ENCODE results near the gene YBEY.
"Not testable (repeated sequence)": the region's sequence is repeated elsewhere in the genome, so short reads cannot be mapped to it uniquely, and the experiment has no call there.

The YBEY gene, protein sequence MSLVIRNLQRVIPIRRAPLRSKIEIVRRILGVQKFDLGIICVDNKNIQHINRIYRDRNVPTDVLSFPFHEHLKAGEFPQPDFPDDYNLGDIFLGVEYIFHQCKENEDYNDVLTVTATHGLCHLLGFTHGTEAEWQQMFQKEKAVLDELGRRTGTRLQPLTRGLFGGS

DNA sequence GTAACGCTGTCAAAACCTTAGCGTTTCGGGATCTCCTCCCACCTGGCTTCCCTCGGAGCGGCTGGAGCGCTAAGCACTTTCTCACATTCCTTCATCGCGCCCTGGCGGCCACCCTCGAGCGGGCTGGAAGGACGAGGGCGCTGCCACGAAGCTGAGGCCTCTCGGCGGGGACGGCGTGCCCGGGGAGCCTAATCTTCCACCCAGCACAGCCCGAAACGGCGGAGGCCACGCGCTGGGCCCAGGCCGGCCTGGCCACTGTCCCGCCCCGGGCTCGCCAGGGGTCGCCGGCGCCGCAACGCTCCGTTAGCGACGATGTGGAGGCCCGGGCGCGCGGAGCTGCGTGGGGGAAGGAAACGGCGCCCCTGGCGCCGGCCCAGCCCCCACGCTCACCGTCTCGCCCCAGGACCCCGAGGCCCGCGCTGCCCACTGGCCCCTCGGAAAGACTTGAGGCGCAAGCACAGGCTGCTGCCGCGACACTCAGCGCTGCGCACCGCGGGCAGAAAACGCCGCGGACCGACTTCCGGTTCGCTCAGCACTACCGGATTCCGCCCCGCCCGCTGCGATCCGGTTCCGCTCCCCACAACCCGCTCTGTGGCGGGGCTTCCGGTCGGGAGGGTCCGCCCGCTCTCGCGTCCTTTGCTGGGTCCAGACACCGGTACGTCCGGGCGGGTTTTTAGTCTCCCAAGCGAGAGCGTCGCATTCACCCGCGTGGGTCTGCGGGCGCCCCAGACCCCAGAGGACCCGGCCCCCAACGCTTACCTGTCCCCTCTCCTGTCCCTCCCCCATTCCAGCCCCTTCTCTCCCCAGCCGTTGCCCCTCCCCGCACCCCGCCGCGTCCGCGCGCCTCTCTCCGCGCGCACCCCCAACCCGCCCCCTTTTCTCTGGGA is at the start of gene YBEY:
YBEY (plus strand) TSS at position 582 of the 887 bp plus-strand sequence. CDS start 572 bp downstream, outside the sequence.
- peak; percentile 92 for DNase-seq

GRCh38 chr21:46237474-46237873 is 48.7 kb upstream of the YBEY start:
- no peak for DNase-seq

DNA sequence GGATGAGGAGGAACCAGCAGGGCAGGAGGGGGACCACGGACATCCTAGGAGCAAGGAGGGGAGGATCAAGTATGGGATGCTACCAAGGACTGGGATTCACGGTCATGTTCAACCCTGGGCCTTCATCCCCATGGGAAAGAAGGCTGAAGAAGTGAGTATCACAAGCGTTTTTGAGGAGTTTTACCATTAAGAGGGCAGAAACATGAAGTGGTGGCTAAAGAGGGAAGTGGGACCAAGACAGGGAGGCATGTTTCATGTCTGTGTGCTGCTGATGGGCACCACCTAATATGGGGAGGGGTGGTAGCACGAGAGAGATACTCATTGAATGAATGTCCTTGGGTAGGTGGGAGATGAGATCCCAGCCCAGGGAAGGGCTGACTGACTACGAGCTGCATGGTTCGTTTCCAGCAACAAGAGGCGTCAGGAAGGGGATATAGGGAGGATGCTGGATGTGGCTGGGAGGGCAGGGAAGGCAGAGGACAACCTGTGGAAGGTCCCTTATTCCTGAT is 46.3 kb upstream of the YBEY start:
- no peak for DNase-seq

GRCh38 chr21:46241577-46241976 is 44.6 kb upstream of the YBEY start:
- DNase-seq, result not testable (repeated sequence)

DNA sequence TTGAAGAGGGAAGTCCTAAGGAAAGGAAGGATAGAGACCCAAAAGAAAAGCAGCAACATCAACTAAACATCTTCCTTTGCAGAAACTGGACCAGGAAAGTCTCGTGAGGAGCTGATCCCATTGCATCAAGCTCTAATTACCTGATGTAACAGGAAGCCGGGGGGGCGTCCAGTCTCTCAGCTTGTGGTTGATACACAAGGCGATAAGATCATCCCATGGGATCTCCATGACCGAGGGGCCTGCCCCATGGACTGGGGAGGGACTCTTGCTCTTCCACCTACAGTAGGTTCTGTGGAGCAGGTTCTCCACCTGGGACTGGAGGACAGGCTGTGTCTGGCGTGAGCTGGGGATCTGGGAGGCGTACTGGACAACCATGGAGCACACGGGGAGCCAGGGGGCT is 42.8 kb upstream of the YBEY start:
- DNase-seq, result no peak

DNA sequence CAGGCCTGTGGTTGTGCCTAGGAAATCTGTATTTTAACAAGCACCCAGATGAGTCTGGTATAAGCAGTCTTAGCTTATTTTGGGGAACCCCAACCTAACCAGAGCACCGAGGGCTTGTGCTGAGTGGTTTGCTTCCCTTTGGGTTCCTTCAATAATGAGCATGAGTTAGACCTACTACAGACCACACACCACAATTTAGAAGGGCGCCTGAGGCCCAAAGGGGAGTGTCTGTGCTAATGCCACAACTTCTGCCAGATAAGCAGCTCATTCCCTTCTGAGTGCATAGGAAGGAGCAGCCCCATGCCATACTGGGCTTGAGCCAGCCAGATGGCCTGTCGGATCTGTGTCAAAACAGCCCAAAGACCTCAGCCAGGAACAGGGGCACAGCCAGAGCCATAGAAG is 42.2 kb upstream of the YBEY start:
- peak; percentile 19 for DNase-seq

GRCh38 chr21:46244602-46245001 is 41.5 kb upstream of the YBEY start:
- no peak for DNase-seq

DNA sequence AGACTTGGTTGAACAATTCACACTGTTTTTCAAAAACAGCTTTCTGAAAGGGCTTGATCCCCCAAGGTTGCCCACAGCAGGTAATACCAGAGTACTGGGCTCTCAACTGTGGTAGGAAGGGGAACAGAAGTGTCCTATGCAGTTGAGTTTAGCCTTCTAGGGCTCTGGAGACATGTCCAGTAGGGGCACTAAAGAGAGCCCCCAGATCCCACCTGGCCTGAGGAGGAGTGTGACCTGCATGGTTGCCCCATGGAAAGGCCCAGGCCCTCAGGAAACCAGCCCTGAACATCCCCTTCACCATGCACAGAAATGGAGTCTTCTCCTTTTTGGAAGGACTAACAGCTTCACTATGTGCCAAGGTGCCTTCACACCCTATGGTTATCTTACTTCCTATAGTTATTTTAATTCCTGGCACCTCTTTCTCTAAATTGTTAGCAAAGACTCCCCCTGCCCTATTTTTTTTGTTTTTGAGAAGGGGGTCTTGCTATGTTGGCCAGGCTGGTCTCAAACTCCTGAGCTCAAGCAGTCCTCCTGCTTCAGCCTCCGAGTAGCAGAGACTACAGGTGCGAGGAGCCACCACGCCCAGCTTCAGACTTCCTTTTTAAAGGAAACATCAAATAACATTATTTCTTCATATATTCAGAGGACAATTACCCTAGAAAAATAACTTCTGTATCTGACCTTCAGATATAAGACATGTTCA is 40.8 kb upstream of the YBEY start:
- DNase-seq, result no peak

- DNase-seq, result no peak
These were observed 39.8 kb upstream of the YBEY start for GRCh38 chr21:46246345-46246744.

- DNase-seq, result no peak
These were observed 38.3 kb upstream of the YBEY start for GRCh38 chr21:46247699-46248421.

DNA sequence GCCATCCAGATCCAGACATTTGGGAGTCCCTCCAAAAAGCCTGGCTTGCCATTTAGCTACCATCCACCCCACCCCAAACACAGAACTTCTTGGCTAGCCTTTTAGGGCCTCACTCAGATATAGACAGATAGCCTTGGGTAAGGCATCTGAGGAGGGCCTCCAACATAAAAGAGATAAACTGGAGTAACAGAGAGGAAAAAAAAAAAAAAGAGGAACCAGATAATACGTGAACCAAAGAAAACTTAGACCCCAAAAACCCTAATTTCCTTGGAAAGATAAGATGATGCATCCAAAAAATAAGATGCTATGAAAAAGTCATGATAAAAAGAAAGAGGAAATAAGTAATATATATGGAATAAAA is 37.7 kb upstream of the YBEY start:
- no peak for DNase-seq

DNA sequence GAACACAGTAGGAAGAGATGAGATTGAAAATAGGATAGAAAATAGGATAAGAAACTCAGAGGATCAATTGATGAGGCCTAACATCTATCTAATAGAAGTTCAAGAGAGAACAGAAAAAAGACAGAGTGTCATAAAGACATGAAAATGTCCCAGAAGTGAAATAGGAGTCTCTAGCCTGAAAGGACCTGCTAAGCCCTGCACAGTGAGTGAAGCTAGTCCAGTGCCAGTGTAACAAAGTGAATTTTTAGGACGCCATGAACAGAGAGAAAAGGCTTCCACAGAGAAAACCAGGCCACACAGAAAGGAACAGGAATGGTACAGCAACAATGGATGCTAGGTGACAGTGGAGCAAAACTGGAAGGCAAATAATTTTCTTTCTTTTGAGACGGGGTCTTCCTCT is 37.3 kb upstream of the YBEY start:
- DNase-seq, result no peak

DNA sequence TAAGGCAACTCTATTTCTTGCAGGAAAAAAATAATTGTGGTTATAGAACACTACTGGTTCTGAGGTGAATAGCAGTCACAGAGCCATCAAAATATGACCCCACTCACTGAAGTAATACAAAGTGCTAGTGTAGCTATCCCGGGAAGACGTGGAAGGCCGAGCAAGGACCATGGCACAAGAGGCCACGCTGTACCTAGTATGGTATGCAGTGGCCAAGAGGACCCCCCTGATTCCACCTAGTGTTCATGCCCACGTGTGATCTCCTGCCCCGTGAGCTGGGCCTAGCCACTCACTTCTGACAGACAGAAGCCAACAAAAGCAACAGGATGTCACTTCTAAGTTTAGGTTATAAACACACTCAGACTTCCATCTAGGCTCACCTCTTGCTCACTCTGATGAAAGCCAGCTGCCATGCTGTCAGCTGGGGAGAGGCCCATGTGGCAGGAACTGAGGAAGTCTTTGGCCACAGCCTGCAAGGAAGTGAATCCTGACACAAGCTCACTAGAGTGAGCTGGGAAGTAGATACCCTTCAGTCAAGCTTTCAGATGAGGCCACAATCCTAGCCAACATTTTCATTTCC is 35.9 kb upstream of the YBEY start:
- DNase-seq, result no peak

GRCh38 chr21:46252840-46253239 is 33.3 kb upstream of the YBEY start:
- DNase-seq, result no peak

DNA sequence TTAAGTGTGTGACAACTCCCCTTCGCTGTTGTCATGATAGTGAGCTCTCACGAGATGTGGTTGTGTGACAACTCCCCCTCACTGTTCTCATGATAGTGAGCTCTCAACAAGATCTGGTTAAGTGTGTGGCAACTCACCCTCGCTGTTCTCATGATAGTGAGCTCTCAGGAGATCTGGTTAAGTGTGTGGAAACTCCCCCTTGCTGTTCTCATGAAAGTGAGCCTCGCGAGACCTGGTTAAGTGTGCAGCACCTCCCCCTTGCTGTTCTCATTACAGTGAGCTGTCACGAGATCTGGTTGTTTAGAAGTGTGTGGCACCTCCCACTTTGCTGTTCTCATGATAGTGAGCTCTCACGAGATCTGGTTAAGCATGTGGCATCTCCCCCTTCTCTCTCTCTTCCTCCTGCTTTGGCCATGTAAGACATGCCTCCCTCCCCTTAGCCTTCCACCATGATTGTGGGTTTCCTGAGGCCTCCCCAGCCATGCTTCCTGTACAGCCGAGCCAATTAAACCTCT is 32.5 kb upstream of the YBEY start:
- peak; percentile 70 for DNase-seq

DNA sequence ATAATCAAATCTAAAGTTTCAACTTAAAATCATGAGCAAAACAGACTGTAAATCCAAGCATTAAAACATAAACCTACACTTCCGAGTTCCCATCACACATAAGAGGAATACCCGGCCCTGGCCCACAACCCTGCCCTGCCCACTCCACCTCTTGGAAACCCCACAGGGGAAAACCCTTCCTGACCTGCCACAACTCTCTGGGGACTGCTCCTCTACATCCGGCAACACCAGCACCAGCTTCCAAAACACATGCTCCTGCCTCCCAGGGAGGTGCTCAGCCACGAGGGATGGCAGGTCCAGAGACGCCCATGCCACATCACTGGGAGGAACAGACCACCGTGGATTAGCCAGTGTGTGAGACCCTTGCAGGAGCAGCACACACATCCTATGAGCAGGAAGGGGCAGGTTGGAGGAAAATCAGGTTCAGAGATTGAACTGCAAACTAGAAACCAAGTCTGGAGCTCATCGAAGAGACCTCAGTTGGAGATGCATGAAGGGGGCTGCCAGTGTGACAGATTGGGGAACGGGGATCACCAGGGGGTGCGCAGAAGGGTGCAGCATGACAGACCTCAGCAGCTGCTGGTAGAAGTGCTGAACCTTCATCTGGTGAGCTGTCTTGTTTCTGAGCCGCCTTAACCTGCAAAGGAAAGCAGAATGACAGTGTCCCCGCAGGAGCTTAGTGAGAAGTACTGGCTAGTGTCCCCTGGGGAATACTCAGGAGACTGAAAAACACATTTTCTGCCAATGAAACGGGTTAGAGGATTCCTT is 31.8 kb upstream of the YBEY start:
- DNase-seq, result no peak

DNA sequence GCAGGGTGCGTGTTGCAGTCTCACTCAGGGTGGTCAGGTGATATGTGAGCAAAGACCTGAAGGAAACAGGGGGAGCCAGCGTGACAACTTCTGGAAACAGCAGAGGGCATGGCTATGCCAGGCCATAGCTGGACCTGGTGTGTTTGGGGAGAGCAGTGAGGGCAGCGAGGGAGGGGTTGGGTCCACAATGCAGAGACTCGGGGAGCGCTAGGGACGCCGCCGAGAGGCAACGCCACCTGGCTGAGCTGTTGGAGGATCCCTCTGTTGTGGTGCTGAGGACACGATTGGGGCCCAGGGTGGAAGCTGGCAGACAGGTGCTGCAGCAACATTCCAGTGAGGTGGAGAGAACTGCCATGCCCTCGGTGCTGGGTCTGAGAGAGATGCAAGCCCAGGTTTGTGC is 31.0 kb upstream of the YBEY start:
- no peak for DNase-seq

- DNase-seq, result no peak
These were observed 30.3 kb upstream of the YBEY start for GRCh38 chr21:46255758-46256337.

GRCh38 chr21:46256501-46256994 is 29.6 kb upstream of the YBEY start:
- no peak for DNase-seq

- no peak for DNase-seq
These were observed 22.0 kb upstream of the YBEY start for GRCh38 chr21:46264046-46264689.

Data from activated CD4-positive, alpha-beta T cell treated with anti-CD3 and anti-CD28 coated beads, Interleukin-10, Interleukin-2, amounts not matched to agents 100 ng/mL and 50 ng/mL, durations not matched to agents 16 hours and 8 hours (primary cell).